ENCODE data around the gene GTF2B.
"Not testable (repeated sequence)": the region's sequence is repeated elsewhere in the genome, so short reads cannot be mapped to it uniquely, and the experiment has no call there.

Gene GTF2B

GRCh38 chr1:88920845-88921244 is 29.5 kb upstream of the GTF2B start:
- TF ChIP-seq, protein P1, sequence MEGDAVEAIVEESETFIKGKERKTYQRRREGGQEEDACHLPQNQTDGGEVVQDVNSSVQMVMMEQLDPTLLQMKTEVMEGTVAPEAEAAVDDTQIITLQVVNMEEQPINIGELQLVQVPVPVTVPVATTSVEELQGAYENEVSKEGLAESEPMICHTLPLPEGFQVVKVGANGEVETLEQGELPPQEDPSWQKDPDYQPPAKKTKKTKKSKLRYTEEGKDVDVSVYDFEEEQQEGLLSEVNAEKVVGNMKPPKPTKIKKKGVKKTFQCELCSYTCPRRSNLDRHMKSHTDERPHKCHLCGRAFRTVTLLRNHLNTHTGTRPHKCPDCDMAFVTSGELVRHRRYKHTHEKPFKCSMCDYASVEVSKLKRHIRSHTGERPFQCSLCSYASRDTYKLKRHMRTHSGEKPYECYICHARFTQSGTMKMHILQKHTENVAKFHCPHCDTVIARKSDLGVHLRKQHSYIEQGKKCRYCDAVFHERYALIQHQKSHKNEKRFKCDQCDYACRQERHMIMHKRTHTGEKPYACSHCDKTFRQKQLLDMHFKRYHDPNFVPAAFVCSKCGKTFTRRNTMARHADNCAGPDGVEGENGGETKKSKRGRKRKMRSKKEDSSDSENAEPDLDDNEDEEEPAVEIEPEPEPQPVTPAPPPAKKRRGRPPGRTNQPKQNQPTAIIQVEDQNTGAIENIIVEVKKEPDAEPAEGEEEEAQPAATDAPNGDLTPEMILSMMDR (IDR thresholded peaks at IDR 0.05; ENCODE audit: insufficient read depth, low read length, poor library complexity, severe bottlenecking) = no peak
- no peak for TF ChIP-seq EZH2phosphoT487 (conservative IDR thresholded peaks at IDR 0.05; ENCODE audit: low read length)
- no peaks in the 10 kb centered on the region for H4K20me1 ChIP-seq (ENCODE audit: low read depth, low read length)
- H3K36me3 ChIP-seq (ENCODE audit: low read length) = peaks cover 5% of the 10 kb centered on the region
- H3K9me3 ChIP-seq (ENCODE audit: insufficient read depth, low read length) = peaks cover 17% of the 10 kb centered on the region; the same call in 1 of the 2 replicates
- no peaks in the 10 kb centered on the region for H3K9me2 ChIP-seq (replicated peaks; ENCODE audit: insufficient read depth, low read length)
- H3K27ac ChIP-seq (ENCODE audit: low read depth, low read length) = no peak overlapping the region
- no peak overlapping the region for H3K9ac ChIP-seq (ENCODE audit: low read length)
- H3K4me2 ChIP-seq (ENCODE audit: low read depth, low read length, poor library complexity, severe bottlenecking) = no peak overlapping the region
- no peaks in the 10 kb centered on the region for H3F3A ChIP-seq (ENCODE audit: insufficient read depth)
- H3K4me3 ChIP-seq (ENCODE audit: insufficient read depth, low read length, poor library complexity, severe bottlenecking) = no peak overlapping the region
- H3K27me3 ChIP-seq (ENCODE audit: low read length) = no peaks in the 10 kb centered on the region
- no peak overlapping the region for H2AFZ ChIP-seq (ENCODE audit: low read depth, low read length, severe bottlenecking)
- no peaks in the 10 kb centered on the region for H3K79me2 ChIP-seq (ENCODE audit: insufficient read depth, low read length)

- Histone ChIP-seq H3F3A (ENCODE audit: insufficient read depth) (no peaks in the 10 kb centered on the region), H3K9me3 (ENCODE audit: insufficient read depth, low read length) (peaks cover 17% of the 10 kb centered on the region; the same call in 1 of the 2 replicates), H3K27ac (ENCODE audit: low read depth, low read length) (no peak overlapping the region), H3K9me2 (replicated peaks; ENCODE audit: insufficient read depth, low read length) (no peaks in the 10 kb centered on the region), H2AFZ (ENCODE audit: low read depth, low read length, severe bottlenecking) (no peak overlapping the region), H4K20me1 (ENCODE audit: low read depth, low read length) (no peaks in the 10 kb centered on the region), H3K79me2 (ENCODE audit: insufficient read depth, low read length) (no peaks in the 10 kb centered on the region), H3K4me3 (ENCODE audit: insufficient read depth, low read length, poor library complexity, severe bottlenecking) (no peak overlapping the region), H3K27me3 (ENCODE audit: low read length) (no peaks in the 10 kb centered on the region), H3K36me3 (ENCODE audit: low read length) (peaks cover 5% of the 10 kb centered on the region), H3K4me2 (ENCODE audit: low read depth, low read length, poor library complexity, severe bottlenecking) (no peak overlapping the region), H3K9ac (ENCODE audit: low read length) (no peak overlapping the region)
- TF ChIP-seq, protein P1 (IDR thresholded peaks at IDR 0.05; ENCODE audit: insufficient read depth, low read length, poor library complexity, severe bottlenecking) = no peak
- no peak for TF ChIP-seq EZH2phosphoT487 (conservative IDR thresholded peaks at IDR 0.05; ENCODE audit: low read length)
Measured at GRCh38 chr1:88917321-88918025, 26.1 kb upstream of the GTF2B start.

GRCh38 chr1:88916883-88917282 is 25.5 kb upstream of the GTF2B start:
- Histone ChIP-seq H4K20me1 (ENCODE audit: low read depth, low read length) (no peaks in the 10 kb centered on the region), H3K4me3 (ENCODE audit: insufficient read depth, low read length, poor library complexity, severe bottlenecking) (no peak overlapping the region), H3K36me3 (ENCODE audit: low read length) (peaks cover 5% of the 10 kb centered on the region), H3K79me2 (ENCODE audit: insufficient read depth, low read length) (no peaks in the 10 kb centered on the region), H3K9ac (ENCODE audit: low read length) (no peak overlapping the region), H3K27ac (ENCODE audit: low read depth, low read length) (no peak overlapping the region), H3F3A (ENCODE audit: insufficient read depth) (no peaks in the 10 kb centered on the region), H3K9me3 (ENCODE audit: insufficient read depth, low read length) (peaks cover 17% of the 10 kb centered on the region; the same call in 1 of the 2 replicates), H3K27me3 (ENCODE audit: low read length) (no peaks in the 10 kb centered on the region), H3K4me2 (ENCODE audit: low read depth, low read length, poor library complexity, severe bottlenecking) (no peak overlapping the region), H3K9me2 (replicated peaks; ENCODE audit: insufficient read depth, low read length) (no peaks in the 10 kb centered on the region), H2AFZ (ENCODE audit: low read depth, low read length, severe bottlenecking) (no peak overlapping the region)
- TF ChIP-seq EZH2phosphoT487 (conservative IDR thresholded peaks at IDR 0.05; ENCODE audit: low read length) = no peak
- TF ChIP-seq, protein P1 (IDR thresholded peaks at IDR 0.05; ENCODE audit: insufficient read depth, low read length, poor library complexity, severe bottlenecking) = no peak

DNA sequence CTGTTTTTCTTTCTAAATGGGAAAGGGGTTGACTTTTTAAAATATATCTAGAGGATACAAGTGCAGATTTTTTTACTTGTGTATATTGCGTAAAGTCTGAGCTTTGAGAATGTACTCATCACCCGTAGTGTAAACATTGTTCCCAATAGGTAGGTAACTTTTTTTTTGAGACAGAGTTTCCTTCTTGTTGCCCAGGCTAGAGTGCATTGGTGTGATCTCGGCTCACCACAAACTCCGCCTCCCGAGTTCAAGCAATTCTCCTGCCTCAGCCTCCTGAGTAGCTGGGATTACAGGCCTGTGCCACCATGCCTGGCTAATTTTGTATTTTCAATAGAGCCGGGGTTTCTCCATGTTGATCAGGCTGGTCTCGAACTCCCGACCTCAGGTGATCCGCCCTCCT is 20.4 kb upstream of the GTF2B start:
- not testable (repeated sequence) for H2AFZ ChIP-seq (ENCODE audit: low read depth, low read length, severe bottlenecking)

More for the DNA sequence above, 20.4 kb upstream of the GTF2B start:
- H3K27me3 ChIP-seq (ENCODE audit: low read length); H4K20me1 ChIP-seq (ENCODE audit: low read depth, low read length); H3K79me2 ChIP-seq (ENCODE audit: insufficient read depth, low read length); H3F3A ChIP-seq (ENCODE audit: insufficient read depth); H3K9ac ChIP-seq (ENCODE audit: low read length); H3K4me3 ChIP-seq (ENCODE audit: insufficient read depth, low read length, poor library complexity, severe bottlenecking); H3K36me3 ChIP-seq (ENCODE audit: low read length); H3K9me3 ChIP-seq (ENCODE audit: insufficient read depth, low read length); H3K9me2 ChIP-seq (replicated peaks; ENCODE audit: insufficient read depth, low read length); H3K4me2 ChIP-seq (ENCODE audit: low read depth, low read length, poor library complexity, severe bottlenecking); H3K27ac ChIP-seq (ENCODE audit: low read depth, low read length): not testable (repeated sequence)

Data from SU-DHL-6 (cell line).